SKM-1 treated with dmso at 0.1 percent for 144 hours (cell line): Measurements from ENCODE around the gene CAMTA1.
"Not testable (repeated sequence)": the region's sequence is repeated elsewhere in the genome, so short reads cannot be mapped to it uniquely, and the experiment has no call there.

Experiments
- DNase-seq: peaks from one replicate; lab custom pipeline; 2025; ENCODE audit not compliant: unreplicated experiment; lab: John Stamatoyannopoulos, UW

Gene CAMTA1

DNA sequence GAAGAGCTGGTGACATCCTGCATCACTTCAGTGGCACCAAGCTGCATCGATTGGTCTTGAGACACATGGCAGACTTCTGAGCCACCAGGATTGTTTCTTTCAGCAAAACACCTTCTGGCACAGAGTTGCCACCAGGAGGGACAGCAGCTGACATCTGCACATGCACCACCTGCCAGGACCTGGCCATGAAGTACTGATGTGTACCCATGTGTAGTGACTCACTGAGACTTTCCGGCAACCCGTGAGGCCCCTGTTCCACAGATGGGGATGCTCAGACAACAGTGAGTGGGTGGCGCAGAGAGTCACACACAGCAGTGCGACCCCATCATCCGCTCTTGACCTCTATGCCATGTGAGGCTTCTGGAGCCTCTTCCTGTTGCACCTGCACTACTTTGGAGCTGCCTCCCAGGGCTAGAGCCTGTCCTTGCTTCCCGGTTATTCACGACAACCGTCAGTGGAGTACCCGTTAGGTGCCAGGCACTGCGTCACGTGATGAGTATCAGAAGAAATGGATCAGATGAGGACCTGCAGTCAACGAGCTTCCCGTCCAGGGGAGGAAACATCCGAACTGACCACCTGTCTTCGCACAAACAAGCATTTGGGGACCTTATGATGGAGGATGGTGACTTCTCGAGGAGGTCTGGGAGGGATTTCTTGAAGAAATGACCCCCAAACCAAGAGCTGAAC, 905.4 kb downstream of the CAMTA1 start:
- no peak for DNase-seq

DNA sequence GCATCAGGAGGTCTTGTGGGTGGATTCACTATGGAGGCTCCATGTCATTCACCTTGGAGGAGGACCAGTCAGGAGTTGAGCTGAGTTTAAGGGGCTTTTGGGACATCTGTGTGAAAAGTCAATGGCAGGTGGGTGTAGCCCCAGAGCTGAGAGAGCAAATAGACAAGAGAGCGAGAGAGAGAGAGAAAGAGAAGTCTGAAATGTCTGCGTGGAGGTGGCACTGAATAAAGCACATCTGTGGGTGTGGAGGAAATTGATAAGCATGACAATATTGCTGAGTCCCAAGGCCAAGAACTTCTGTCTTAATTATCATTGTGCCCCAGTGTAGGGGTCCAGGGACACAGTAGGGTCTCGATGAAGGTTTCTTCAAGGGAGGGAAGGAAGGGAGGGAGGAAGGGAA, 906.3 kb downstream of the CAMTA1 start:
- DNase-seq = no peak

- no peak for DNase-seq
These were observed 906.8 kb downstream of the CAMTA1 start for GRCh38 chr1:7692005-7692404.

DNA sequence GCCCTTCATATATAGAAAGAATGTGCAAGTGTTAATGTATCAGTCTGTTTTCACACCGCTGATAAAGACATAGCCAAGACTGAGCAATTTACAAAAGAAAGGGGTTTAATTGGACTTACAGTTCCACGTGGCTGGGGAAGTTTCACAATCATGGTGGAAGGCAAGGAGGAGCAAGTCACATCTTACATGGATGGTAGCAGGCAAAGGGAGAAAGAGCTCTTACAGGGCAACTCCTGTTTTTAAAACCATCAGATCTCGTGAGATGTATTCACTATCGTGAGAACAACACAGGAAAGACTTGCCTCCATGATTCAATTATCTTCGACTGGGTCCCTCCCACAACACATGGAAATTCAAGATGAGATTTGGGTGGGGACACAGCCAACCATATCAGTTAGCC, 907.8 kb downstream of the CAMTA1 start:
- DNase-seq = not testable (repeated sequence)

GRCh38 chr1:7693662-7694061, 908.4 kb downstream of the CAMTA1 start:
- DNase-seq = no peak

GRCh38 chr1:7694600-7695496, 909.6 kb downstream of the CAMTA1 start:
- DNase-seq = no peak

- DNase-seq = no peak
These were observed 910.4 kb downstream of the CAMTA1 start for GRCh38 chr1:7695497-7696117.

- DNase-seq = no peak
These were observed 913.4 kb downstream of the CAMTA1 start for GRCh38 chr1:7698641-7699040.

DNA sequence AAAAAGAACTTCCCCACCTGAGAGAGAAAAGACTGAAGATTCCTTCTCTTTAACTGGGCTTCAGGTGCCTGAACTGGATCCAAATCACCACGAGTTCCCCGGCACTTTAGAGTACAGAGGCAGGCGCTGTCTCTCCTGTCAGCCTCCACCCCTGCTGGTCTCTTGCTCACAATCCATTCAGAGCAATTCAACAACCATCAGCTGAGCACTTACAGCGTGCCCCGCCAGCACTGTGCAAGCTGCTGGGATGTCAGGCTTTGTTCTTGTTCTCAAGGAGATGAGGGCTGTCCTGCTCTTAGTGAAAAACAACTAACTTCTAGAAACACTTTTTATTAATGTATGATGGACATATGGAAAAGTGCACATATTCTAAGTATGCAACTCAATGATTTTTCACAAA, 917.1 kb downstream of the CAMTA1 start:
- DNase-seq = no peak

DNA sequence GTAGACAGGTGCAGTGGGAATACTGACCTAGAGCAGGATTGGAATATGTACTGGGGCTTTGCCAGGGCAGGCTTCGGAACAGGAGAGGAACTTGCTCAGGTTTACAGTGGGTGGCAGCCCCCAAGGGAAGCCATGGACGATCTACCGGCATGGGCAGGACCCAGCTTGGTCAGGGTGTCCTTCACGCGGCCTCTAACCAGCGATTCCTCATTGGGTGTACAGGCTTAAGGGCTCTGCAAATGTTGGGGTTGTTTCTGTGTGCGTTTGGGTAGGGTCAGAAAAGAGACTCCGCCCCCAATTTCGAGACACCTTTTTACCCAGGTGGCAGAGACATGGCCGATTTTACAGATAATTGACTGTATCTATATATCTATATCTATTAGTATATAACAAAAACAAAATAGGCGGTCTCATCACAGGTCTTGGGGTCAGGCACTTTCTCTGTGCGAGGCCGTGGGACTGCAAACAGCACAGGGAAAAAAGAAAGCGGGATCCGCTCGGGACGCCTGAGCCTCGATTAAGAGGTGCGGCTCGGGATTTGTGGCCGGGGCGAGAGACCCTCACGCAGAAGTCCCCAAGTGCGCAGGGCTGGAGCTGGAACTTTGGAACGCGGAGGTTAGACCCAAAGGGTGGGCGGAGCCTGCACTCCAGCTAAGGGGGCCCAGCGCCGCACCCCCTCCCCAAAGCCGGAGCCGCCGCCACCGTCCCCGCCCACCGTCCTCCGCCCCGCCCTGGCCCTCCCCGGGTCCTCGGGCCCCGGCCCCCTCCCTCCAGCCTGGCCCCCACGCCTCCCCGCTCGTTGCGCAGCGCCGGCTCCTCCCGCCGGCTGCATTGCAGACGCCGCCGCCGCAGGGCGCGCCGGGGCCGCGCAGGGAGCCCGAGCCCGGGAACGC, 918.3 kb downstream of the CAMTA1 start:
- DNase-seq = peak; percentile 16

DNA sequence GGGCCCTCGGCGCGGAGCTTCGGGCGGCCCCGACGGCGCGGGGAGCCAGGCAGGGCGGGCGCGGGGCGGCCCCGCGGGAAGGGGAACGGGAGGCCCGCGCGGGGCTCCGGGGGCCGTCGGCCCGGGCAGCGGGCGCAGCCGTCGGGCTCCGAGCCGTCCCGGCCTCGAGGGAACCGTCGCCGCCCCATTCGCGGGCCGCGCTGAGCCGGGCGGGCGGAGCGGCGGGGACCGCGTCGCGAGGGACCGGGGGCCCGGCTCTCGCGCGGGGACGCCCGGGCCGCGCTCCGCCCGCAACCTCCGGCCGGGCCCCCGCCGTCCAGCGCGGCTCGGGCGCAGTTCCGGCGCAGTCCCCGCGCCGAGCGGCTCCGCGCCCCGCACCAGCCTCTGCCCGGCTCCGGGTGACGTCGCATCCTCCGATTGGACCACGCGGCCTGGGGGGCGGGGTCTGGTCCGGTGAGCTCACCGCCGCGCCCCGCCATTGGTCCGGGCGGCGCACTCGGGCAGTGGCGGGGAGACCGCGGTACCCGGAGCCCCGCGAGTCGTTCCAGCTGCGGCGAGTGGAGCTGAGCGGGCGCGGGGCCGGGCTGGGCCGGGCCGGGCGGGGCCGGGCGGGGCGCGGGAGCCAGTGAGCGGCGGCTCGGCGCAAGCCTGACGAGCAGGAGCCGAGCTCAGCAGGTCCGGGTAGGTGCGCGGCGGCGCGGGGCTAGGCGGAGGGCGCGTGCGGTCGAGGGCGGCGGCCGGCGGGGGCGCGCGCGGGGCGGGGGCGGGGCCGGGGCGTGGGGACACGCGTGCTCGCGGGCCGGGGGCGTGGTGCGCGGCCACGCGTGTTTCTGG, 919.2 kb downstream of the CAMTA1 start:
- DNase-seq = peak; percentile 84

GRCh38 chr1:7705048-7705907, 920.0 kb downstream of the CAMTA1 start:
- DNase-seq = no peak

GRCh38 chr1:7705908-7706216, 920.6 kb downstream of the CAMTA1 start:
- no peak for DNase-seq

GRCh38 chr1:7707527-7707926, 922.3 kb downstream of the CAMTA1 start:
- DNase-seq = no peak

DNA sequence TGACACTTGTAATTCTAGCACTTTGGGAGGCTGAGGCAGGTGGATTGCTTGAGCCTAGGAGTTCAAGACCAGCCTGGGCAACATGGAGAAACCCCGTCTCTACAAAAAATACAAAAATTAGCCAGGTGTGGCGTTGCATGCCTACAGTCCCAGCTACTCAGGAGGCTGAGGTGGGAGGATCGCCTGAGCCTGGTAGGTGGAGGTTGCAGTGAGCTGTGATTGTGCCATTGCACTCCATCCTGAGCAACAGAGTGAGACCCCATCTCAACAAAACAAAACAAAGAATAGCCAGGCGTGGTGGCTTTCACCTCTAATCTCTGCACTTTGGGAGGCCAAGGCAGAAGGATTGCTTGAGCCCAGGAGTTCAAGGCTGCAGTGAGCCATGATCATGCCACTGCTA, 922.8 kb downstream of the CAMTA1 start:
- DNase-seq = not testable (repeated sequence)

DNA sequence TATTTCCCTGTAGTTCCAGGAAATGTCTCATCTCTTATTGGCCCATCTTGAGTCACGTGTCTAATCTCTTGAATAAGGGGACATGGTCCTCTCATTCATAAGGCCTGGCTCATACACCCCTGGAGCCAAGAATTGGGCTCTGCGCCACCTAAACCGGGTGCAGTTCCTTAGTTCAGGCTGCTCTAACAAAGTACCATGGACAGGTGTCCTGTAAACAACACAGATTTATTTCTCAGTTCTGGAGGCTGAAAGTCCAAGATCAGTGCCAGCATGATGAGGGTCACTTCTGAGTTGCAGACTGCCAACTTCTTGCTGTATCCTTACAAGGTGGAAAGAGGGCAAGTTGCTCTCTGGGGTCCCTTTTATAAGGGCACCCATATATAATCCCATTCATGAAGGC, 925.6 kb downstream of the CAMTA1 start:
- DNase-seq = no peak

- DNase-seq = no peak
These were observed 927.6 kb downstream of the CAMTA1 start for GRCh38 chr1:7712731-7713323.

DNA sequence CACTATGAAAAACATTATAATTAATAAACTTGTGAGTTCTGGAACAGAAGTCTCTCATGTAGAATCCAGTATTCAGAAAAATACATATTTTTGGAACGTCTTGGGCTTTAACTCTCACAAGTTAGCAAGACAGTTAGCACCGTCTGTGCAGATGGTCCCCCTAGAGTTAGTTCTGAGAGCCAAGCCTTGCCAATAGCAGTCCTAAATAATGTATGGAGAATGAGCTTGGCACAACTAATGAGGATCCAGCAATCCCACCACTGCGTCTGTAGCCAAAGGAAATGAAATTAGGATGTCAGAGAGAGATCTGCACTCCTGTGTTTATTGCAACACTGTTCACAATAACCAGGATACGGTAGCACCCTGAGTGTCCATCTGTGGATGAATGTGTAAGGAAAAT, 931.3 kb downstream of the CAMTA1 start:
- DNase-seq = no peak
